GM21717 (cell line): ENCODE results near the gene ZNF746.
"Not testable (repeated sequence)": the region's sequence is repeated elsewhere in the genome, so short reads cannot be mapped to it uniquely, and the experiment has no call there.

Experiments
- ATAC-seq: cut with Tn5 transposase; IDR thresholded peaks from one replicate; pipeline ENCODE4 v1.9.1; 2021; ENCODE audit warnings: mild to moderate bottlenecking, moderate library complexity; ENCODE audit not compliant: unreplicated experiment

The ZNF746 gene

GRCh38 chr7:149497467-149498261, at the start of gene ZNF746:
TSS of gene ZNF746 (minus strand) at chr7:149497809. CDS start at chr7:149497536, 273 bp downstream.
- peak; percentile 97 for ATAC-seq

GRCh38 chr7:149547126-149547525, 49.5 kb upstream of the ZNF746 start:
- no peak for ATAC-seq

GRCh38 chr7:149546331-149546730, 48.7 kb upstream of the ZNF746 start:
- ATAC-seq: no peak

GRCh38 chr7:149544028-149544427, 46.4 kb upstream of the ZNF746 start:
- ATAC-seq: no peak

- ATAC-seq: no peak
Observed at GRCh38 chr7:149532654-149533053, 35.0 kb upstream of the ZNF746 start.

GRCh38 chr7:149529136-149529718, 31.6 kb upstream of the ZNF746 start:
- ATAC-seq: no peak

- no peak for ATAC-seq
Observed at GRCh38 chr7:149527414-149527813, 29.8 kb upstream of the ZNF746 start.

GRCh38 chr7:149525280-149525679, 27.7 kb upstream of the ZNF746 start:
- ATAC-seq: no peak

GRCh38 chr7:149524394-149524793, 26.8 kb upstream of the ZNF746 start:
- ATAC-seq: no peak

- ATAC-seq: no peak
Observed at GRCh38 chr7:149510248-149510647, 12.6 kb upstream of the ZNF746 start.

- ATAC-seq: no peak
Observed at GRCh38 chr7:149509774-149510173, 12.2 kb upstream of the ZNF746 start.

GRCh38 chr7:149505551-149505950, 7.9 kb upstream of the ZNF746 start:
- ATAC-seq: no peak

- ATAC-seq: no peak
Observed at GRCh38 chr7:149501651-149502050, 4.0 kb upstream of the ZNF746 start.

GRCh38 chr7:149500910-149501309, 3.3 kb upstream of the ZNF746 start:
- no peak for ATAC-seq

- ATAC-seq: no peak
Observed at GRCh38 chr7:149500201-149500600, 2.6 kb upstream of the ZNF746 start.

GRCh38 chr7:149498811-149499210, 1.2 kb upstream of the ZNF746 start:
- ATAC-seq: no peak

GRCh38 chr7:149496642-149497391, 792 bp downstream of the ZNF746 start:
- ATAC-seq: peak; percentile 28

- no peak for ATAC-seq
Observed at GRCh38 chr7:149495785-149496641, 1.6 kb downstream of the ZNF746 start.

- ATAC-seq: no peak
Observed at GRCh38 chr7:149494738-149495368, 2.8 kb downstream of the ZNF746 start.

- not testable (repeated sequence) for ATAC-seq
Observed at GRCh38 chr7:149493975-149494374, 3.6 kb downstream of the ZNF746 start.
